ENCODE results near the gene BRWD1.

DNA sequence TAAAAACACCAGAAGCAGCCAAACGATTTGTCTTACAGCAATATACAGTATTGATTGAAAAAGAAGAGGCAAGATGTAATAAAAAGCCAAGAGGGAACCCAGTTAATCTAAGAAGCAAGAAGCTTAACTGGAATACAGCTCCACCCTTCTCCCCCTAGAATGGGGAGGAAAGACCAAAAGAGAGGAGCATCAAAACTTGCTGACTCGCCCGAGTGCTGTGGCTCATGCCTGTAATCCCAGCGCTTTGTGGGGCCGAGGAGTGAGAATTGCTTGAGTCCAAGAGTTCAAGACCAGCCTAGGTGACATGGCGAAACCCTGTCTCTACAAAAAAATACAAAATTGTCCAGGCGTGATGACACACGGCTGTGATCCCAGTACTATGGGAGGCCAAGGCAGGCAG is 32.2 kb downstream of the BRWD1 start:
- TF ChIP-seq CTCF (IDR thresholded peaks at IDR 0.05; ENCODE audit: poor library complexity, severe bottlenecking), result no peak
- TF ChIP-seq RAD21 (conservative IDR thresholded peaks at IDR 0.05), result no peak

All from neural cell (in vitro differentiated cells).